ENCODE results near the gene NALCN. TPM values are rescaled to one million over a fixed set of nuclear protein-coding genes. Genes with fewer than 3 reads are reported as not detected.

NALCN gene
- total RNA-seq, 1 donor: 11.2 TPM

DNA sequence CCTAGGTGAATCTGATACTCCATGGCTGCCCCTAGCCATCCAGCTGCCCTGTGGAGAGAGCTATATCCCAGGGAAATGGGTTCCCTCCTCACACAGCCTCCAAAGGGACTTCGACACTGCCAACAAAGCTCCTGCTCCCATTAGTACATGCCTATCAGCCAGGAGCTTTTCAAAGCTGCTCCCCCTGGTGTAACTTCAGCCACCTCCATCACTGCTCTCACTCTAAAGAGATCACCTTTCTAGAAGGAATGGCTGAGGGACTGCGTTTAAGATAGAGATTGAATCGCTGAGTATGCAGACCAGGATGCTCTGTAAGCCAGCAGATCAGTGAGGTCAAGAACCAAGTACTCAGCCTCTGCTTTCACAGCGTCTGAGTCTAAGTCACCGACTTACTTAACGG, 213.7 kb downstream of the NALCN start:
- no peaks in the 10 kb centered on the region for H3K9me3 ChIP-seq (ENCODE audit: low read depth, low read length)
- no peaks in the 10 kb centered on the region for H3K36me3 ChIP-seq (ENCODE audit: insufficient read depth, low read length)
- no peaks in the 10 kb centered on the region for H3K27me3 ChIP-seq (ENCODE audit: insufficient read depth, low read length)
- no peaks in the 10 kb centered on the region for H3K79me2 ChIP-seq (ENCODE audit: insufficient read depth, low read length)
- no peak overlapping the region for H3K27ac ChIP-seq (ENCODE audit: low read depth, low read length)
- no peaks in the 10 kb centered on the region for H4K20me1 ChIP-seq (ENCODE audit: insufficient read depth, low read length)
- TF ChIP-seq CTCF (IDR thresholded peaks at IDR 0.05; ENCODE audit: extremely low read depth, low read depth, low read length): no peak
- no peaks in the 10 kb centered on the region for H3K4me1 ChIP-seq (ENCODE audit: insufficient read depth, low read length)
- no peak overlapping the region for H3K4me2 ChIP-seq (ENCODE audit: insufficient read depth, low read length)
- H2AFZ ChIP-seq (ENCODE audit: low read length): no peak overlapping the region
- H3K4me3 ChIP-seq (ENCODE audit: insufficient read depth, low read length): no peak overlapping the region
- DNase-seq (ENCODE audit: insufficient read length, low spot score, missing footprints): no peak

DNA sequence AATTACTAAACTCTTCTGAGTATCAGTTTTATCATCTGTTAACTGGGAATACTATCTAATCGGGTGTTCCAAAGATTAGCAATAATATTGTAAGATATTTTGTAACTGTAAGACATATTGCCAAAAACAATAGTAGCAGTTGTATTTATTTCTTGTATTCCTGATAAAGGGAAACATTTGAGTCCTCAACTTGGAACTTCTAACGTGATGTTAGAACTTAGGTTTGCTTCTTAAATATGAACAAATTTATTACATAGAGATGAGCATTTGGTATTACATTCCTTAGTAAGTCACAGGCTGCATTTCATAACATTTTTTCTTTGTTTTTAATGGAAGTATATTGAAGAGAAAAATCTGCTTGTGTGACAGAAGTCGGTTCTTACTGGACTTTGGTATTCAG, 225.3 kb downstream of the NALCN start:
- no peak overlapping the region for H3K4me2 ChIP-seq (ENCODE audit: insufficient read depth, low read length)
- H3K9me3 ChIP-seq (ENCODE audit: low read depth, low read length): no peaks in the 10 kb centered on the region
- H3K4me1 ChIP-seq (ENCODE audit: insufficient read depth, low read length): no peaks in the 10 kb centered on the region
- no peak overlapping the region for H3K4me3 ChIP-seq (ENCODE audit: insufficient read depth, low read length)
- H3K36me3 ChIP-seq (ENCODE audit: insufficient read depth, low read length): no peaks in the 10 kb centered on the region
- no peak overlapping the region for H2AFZ ChIP-seq (ENCODE audit: low read length)
- no peak for TF ChIP-seq CTCF (IDR thresholded peaks at IDR 0.05; ENCODE audit: extremely low read depth, low read depth, low read length)
- no peak overlapping the region for H3K27ac ChIP-seq (ENCODE audit: low read depth, low read length)
- no peaks in the 10 kb centered on the region for H4K20me1 ChIP-seq (ENCODE audit: insufficient read depth, low read length)
- no peaks in the 10 kb centered on the region for H3K27me3 ChIP-seq (ENCODE audit: insufficient read depth, low read length)
- no peaks in the 10 kb centered on the region for H3K79me2 ChIP-seq (ENCODE audit: insufficient read depth, low read length)
- no peak for DNase-seq (ENCODE audit: insufficient read length, low spot score, missing footprints)

GRCh38 chr13:101190337-101190736, 226.0 kb downstream of the NALCN start:
- no peaks in the 10 kb centered on the region for H3K9me3 ChIP-seq (ENCODE audit: low read depth, low read length)
- H3K4me2 ChIP-seq (ENCODE audit: insufficient read depth, low read length): no peak overlapping the region
- no peak overlapping the region for H3K27ac ChIP-seq (ENCODE audit: low read depth, low read length)
- no peaks in the 10 kb centered on the region for H3K27me3 ChIP-seq (ENCODE audit: insufficient read depth, low read length)
- H2AFZ ChIP-seq (ENCODE audit: low read length): no peak overlapping the region
- H3K4me1 ChIP-seq (ENCODE audit: insufficient read depth, low read length): no peaks in the 10 kb centered on the region
- no peaks in the 10 kb centered on the region for H3K36me3 ChIP-seq (ENCODE audit: insufficient read depth, low read length)
- DNase-seq (ENCODE audit: insufficient read length, low spot score, missing footprints): no peak
- H3K4me3 ChIP-seq (ENCODE audit: insufficient read depth, low read length): no peak overlapping the region
- H4K20me1 ChIP-seq (ENCODE audit: insufficient read depth, low read length): no peaks in the 10 kb centered on the region
- no peak for TF ChIP-seq CTCF (IDR thresholded peaks at IDR 0.05; ENCODE audit: extremely low read depth, low read depth, low read length)
- H3K79me2 ChIP-seq (ENCODE audit: insufficient read depth, low read length): no peaks in the 10 kb centered on the region

DNA sequence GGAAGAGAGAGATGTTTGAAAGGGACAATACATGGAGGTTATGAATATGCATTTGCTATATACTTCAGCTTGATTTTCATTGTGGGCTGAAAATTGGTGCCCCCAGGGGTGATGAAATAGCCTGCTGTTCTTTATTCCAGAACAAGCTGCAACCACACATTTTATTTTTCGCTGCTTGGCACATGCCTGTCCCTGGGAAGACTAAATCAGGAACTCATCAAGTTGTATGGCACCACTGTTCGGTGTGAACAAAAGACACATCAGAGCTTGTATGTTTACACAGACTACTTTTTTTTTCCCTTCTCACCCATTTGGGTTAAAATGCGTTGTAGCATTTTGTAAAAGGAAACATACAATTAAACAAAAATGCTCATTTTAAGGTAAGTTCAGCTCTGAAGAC, 230.7 kb downstream of the NALCN start:
- no peak overlapping the region for H3K4me3 ChIP-seq (ENCODE audit: insufficient read depth, low read length)
- no peaks in the 10 kb centered on the region for H3K9me3 ChIP-seq (ENCODE audit: low read depth, low read length)
- H3K27me3 ChIP-seq (ENCODE audit: insufficient read depth, low read length): no peaks in the 10 kb centered on the region
- H2AFZ ChIP-seq (ENCODE audit: low read length): no peak overlapping the region
- H3K4me1 ChIP-seq (ENCODE audit: insufficient read depth, low read length): no peaks in the 10 kb centered on the region
- no peaks in the 10 kb centered on the region for H4K20me1 ChIP-seq (ENCODE audit: insufficient read depth, low read length)
- no peak overlapping the region for H3K27ac ChIP-seq (ENCODE audit: low read depth, low read length)
- no peak overlapping the region for H3K4me2 ChIP-seq (ENCODE audit: insufficient read depth, low read length)
- peak; percentile 58 for DNase-seq (ENCODE audit: insufficient read length, low spot score, missing footprints)
- H3K79me2 ChIP-seq (ENCODE audit: insufficient read depth, low read length): no peaks in the 10 kb centered on the region
- TF ChIP-seq CTCF (IDR thresholded peaks at IDR 0.05; ENCODE audit: extremely low read depth, low read depth, low read length): no peak
- H3K36me3 ChIP-seq (ENCODE audit: insufficient read depth, low read length): no peaks in the 10 kb centered on the region

Measured in osteoblast (primary cell).